Tongue (tissue), 2 donors: ENCODE data around the gene AKAP13. TPM values are rescaled to one million over a fixed set of nuclear protein-coding genes. Genes with fewer than 3 reads are reported as not detected.

Source experiments
- DNase-seq: peaks from one replicate; pipeline ENCODE4 v3.0.0-alpha.2; 2015
- total RNA-seq: library from RNA; depleted of rRNA; stranded (reverse); fragments of >200 nt; gene quantifications from one replicate; pipeline ENCODE4 v1.2.3, GENCODE V29; 2014

Gene AKAP13
- total RNA-seq, 1 donor from 2014 or later, result 192 TPM

DNA sequence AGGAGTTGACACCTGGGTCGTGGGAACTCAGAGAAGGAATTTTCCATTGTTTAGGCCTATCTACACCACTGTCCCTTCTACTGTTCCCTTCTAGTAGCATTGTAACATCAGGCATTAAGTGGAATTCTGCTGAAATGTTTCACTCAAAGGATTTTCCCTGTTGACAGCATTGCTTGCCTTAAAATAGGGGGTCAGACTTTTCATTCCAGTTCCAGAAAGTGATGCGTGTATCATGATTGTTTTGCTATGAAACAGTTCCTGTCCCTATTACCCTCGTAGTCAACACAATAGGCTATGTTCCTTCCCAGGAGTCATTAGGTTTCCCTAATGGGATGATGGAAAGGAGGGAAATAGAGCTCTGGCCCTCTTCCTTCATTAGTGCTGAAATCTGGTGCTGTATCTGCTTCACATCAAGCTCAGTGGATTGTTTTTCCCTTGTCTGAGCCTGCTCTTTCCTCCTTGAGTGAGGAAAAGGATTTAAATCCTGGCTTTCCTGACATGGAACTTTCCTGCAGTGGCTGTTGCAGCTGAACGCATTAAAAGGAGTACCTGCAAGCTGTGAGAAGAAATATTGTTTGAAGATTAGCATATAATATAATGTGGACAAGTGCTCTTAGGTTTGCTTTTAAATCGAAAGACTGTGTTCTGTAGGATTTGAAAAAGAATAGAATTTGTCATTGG is 218.5 kb downstream of the AKAP13 start:
- DNase-seq, result peak; percentile 71

DNA sequence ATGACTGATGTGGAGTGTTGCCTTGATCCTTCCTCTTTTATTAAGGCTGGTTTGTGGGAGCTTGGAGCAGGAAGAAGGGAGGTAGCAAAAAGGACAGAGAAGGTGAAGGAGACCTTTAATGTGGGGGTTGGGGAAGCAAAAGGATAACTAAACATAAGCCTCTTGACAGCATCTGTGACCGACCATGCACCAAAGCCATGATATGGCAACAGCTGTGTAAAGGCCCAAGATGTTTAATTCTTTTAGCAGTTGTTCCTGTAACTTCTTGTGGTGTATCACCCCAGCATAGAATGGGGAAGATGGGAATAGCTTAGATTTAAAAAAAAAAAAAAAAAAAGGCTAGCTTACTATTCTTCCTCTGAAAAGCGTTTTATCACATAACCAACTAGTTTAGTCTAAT is 219.6 kb downstream of the AKAP13 start:
- DNase-seq, result no peak

DNA sequence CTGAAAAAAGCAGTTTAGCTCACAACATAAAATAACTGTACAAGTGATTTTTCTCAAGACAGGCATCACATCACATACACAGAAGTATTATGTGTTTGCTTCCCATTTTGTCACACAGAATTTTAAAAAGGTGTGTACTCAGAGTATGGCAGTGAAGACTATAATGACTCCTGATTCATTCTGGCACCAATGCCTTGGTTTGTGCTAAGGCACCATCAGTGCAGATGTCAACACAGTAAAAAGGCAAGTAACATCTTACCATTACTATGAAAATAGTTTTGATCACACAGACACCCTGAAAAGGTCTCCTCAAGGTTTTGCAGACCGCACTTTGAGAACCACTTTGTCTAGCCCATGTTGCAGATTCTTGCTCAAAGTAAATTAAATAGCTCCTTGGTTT is 222.8 kb downstream of the AKAP13 start:
- DNase-seq, result no peak

DNA sequence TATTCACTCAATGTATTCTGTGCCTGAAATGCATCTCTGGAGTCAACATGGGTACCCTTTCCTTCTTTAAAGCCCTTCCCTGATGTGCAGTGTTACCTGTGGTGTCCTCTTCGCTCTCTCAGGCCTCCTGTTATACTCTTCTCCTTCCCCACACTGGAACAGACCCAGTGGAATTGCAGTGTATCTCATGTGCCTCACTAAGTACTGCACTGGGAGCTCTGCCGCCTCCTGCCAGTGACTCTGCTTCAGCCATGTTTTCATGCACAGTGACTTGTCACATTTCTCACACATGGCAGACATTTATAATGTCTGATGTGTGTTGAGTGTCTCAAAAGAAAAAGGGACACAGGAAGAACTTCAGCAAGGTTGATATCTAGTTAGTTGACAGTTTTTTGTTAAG is 223.3 kb downstream of the AKAP13 start:
- no peak for DNase-seq

DNA sequence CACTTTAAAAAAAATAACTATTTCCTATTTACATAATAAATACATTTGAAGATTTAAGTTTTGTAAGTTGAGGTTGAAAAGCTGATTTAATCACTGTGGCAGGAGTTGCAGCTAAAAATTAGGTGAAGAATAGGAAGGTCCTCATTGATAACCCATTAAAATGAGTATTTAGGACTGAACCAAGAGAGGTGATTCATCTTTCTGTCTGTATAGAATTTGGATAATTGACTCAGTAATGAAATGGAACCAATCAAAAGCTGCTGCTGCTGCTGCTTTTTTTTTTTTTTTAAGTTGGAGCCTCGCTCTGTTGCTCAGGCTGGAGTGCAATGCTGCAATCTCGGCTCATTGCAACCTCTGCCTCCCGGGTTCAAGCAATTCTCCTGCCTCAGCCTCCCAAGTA is 223.8 kb downstream of the AKAP13 start:
- no peak for DNase-seq

DNA sequence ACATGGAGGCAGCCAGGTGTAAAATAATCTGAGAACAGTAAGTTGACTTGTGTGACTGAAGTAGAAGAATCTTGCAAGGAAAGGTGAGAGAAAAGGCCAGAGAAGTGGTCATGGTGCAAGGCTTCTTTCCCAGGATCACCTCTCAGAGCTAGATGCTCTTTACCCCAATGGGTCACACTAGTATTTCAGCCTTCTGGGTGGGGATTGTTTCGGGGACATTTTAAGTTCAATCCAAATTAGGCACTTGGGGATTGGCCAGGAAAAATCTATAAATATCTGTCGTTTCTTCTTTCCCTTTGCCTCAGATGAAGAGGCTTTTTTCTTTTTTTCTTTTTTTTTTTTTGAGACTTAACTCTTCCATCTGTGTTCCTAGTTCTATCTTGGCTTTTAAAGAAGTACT is 226.3 kb downstream of the AKAP13 start:
- no peak for DNase-seq

DNA sequence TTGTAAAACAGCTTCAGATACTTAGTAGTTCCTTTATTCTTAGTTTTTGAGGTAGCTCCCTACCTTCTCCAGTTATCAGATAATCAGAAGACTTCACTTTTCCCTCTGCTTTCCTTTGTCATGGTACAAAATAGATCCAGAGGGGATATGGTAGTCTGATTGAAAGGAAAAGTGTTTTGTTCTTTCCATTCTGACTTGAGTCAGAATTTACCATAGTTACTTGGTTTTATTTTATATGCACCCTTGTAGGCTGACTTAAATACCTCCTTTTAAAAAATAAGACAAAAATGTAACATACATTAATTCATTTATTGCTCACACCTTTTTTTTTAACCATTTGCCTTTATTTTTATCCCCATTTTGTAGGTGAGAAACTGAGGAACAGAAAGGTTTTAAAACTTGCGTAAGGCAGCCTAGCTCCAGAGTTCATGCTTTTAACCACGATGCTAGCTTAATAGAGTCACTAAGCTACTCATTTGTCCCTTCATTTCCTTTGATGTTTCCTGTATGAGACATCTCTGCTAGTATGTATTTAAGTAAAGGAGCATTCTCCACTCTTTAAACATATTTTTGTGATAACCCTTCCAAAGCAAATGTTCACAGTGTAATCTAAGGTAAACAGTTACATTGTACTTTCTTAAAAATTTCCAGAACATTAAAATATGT is 226.9 kb downstream of the AKAP13 start:
- DNase-seq, result no peak

DNA sequence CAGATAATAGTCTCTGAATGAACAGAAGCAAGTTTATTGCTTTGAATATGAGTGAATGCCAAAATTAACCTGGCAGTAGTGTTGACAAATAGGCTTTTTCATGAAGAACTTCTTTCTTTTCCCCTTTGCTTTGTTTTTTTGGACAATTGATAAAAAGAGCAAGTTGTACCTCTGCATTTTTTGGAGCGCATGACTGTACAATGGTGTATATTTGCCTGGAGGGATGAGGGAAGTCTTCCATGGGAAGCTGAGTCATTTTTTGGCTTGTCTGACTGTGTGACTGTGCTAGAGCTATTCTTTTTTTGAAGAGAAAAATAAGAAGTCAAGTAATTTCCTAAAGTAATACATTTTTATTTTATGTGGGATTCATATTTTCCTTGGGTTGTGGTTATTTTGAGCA is 227.4 kb downstream of the AKAP13 start:
- DNase-seq, result peak; percentile 73

DNA sequence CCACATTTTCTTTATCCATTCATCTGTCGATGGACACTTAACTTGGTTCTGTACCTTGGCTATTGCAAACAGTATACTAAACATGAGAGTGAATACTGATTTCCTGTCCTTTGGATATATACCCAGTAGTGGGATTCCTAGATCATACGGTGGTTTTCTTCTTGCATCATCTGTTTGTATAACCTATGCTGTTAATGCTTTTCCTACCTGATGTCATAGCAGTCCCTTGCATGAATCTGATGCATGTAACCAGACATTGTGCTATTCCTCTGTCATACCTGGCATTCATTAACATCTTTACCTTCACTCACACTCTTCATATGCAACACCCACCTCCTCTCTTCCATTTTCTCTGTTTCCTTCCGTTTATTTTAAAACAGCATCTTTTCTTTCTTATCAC is 229.1 kb downstream of the AKAP13 start:
- DNase-seq, result no peak

DNA sequence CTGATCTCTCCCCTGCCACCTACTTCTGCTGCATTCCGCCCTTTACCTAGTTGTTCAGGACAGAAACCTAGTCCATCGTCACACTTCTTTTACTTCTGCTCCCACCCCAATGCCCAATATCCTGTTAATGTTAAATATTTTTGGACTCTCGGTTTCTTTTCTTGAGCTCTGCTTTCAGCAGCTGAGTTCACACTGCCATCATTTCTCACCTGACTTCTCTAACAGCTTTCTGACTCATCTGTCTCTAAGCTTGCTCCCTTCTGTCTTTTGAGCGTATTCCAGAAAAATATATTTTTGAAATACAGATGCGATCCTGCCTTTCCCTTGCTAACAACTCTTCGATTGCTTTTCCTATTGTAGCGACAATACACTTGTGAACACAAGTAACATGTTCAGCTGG is 231.0 kb downstream of the AKAP13 start:
- DNase-seq, result no peak

DNA sequence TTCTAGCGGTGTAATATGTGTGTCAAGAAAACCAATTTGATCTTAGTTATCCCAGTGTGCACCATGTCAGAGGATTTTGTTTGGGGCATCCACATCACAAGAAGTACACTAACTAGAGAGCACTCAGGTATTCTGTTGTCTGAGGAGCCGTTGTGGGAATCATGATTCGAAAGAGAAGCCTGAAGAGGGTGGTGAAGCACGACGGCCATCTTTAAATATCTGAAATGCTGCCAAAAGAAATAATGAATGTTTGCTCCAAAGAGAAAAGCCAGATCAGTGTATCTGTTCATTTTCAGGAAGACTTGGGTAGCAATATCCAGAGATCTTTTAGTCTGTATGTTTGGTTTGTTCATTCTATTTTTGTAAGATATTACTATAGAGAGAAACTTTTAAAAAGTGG is 233.7 kb downstream of the AKAP13 start:
- DNase-seq, result peak; percentile 60

DNA sequence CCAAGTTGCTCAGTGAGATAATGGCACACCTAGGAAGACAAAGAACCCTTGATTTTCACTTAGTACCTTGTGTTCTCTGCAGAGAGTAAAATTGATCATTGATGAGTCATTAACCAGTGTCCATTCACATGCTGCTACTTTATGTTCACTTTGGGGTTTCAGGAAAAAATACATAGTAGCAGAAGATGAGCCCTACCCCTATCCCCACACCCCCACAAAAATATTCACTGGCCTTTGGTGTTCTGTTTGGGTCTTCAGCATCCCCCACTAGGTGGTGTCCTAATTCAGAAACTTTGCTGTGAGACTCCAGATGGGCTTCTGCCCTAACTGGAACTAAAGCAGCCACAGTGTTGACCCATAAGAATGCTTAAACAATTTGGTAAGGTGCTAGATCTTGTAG is 235.5 kb downstream of the AKAP13 start:
- peak; percentile 74 for DNase-seq

DNA sequence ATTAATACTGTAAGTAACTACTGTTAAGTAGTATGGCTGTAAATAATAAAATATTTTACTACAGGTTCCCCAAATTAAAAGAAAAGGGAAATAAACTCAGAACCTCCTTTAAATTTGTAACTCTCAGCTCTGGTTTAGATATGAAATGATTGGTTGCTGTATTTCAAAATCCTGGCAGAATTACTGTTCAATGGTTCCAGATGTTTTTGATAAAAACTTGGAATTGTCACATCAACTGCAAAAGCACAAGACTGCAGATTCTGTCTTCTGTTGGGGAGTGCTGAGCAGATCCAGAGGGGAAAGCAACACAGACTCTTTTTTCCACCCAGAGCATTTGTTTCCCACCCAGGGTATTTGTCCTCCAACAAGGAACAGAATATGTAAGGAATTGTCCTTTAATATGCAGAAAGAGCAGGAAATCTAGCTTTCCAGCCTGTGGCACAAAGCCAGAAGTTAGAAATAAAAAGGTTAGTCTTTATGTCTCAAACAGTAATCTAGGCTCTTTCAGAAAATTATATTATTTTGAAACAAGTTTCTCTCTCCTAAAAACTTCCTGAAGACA is 236.2 kb downstream of the AKAP13 start:
- peak; percentile 77 for DNase-seq

DNA sequence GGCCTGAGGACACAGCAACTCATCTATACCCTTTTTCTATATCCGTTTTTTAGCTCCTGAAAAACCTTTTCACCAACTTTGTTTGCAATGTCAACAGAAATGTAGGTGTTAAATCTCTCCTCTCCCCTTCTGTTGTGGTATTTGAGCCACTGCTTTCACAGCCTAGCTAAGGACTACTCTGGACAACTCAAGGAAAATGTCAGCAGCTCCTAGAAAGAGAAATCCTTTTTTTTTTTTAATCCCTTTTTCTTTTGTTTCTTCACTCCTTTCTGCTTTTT is 237.8 kb downstream of the AKAP13 start:
- peak; percentile 21 for DNase-seq

DNA sequence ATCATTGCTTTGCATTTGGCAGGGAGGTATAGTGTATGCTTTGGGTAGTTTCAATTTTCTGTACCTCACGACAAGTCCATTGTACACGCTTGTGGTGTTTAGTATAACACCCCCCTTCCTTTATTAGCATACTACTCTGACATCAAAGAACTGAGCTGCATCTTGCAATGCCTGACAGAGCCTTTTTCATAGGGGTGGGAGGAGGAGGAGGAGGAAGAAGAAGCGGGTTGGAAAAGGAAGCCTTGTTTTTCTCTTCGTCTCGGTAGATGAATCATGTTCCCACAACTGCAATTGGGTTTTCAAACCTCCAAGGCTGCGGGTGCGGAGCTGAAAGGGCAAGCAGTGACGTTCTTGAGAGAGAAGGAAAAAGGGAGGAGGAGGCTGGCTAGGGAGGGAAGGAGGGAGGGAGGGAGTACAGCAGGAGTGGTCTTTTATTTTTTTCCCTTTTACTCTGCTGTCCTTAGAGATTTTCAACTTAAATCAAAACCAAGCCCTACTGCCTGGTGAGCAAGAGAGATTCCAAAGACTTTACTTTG is 238.6 kb downstream of the AKAP13 start:
- peak; percentile 94 for DNase-seq

DNA sequence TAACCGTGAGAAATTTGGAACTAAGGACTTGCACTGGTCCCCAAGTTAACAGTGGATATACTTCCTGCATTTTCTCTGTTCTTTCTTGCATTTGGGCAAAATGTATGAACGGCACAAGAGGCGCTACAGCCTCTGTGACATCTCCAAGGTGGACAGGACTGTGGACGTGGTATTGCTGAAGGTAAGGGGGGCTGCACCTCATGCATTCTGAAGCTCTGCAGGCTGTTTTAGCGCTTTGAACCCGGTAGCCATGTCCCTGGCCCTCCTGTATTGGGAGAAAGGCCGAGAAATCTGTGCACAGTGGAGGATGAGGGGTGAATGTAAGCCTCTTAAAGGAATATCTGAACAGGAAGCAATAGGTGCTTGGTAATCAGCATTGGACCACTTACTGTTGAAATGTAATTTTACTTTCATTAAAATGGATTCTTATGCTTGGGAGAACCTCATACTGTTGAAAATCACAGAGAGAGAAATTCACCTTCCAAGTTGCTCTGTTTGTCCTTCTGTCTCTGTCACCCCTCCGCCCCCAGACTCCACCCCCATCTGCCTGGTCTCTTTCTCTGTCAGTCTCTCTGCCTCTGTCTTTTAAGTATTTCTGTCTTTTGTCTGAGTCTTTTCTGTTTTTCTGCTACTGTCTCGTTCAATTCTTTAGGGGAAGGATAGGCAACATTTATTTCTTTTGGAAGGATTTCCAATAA is 239.7 kb downstream of the AKAP13 start:
- DNase-seq, result peak; percentile 36

DNA sequence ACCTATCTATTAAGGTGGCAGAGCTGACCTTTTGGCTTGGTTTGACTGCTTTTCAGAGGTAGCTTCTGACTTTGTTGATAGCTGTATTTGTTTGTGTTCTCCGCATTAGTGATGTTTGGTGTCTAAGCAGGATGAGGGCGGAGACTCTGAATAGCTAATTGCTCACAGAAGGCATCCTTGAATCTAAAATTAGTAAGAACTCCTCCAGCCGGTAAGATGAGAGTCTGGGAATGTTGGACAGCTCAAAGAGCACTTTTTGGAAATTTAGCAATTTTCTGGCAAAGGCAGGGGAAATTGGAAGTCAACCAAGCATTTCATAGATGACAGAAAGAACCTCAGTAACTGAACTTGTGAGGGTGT is 240.3 kb downstream of the AKAP13 start:
- DNase-seq, result peak; percentile 88

DNA sequence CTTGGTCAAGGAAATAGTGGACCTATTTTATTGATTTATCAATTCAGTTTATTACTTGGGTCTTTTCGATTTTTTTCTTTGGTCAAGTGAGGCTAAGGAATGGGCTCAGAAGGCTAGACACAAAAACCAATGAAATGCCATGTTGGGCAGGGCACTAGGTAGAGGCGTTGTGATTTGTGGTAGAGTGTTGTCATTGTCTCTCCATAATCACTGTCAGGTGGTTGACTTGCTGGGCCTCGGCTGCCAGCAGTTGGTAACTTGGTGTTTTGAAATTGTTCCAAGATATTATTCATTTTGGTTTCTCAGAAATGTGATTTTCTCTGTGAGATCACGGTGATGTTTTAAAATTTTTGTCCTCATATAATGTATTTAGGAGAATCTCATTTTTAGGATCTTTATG is 240.7 kb downstream of the AKAP13 start:
- DNase-seq, result peak; percentile 43

DNA sequence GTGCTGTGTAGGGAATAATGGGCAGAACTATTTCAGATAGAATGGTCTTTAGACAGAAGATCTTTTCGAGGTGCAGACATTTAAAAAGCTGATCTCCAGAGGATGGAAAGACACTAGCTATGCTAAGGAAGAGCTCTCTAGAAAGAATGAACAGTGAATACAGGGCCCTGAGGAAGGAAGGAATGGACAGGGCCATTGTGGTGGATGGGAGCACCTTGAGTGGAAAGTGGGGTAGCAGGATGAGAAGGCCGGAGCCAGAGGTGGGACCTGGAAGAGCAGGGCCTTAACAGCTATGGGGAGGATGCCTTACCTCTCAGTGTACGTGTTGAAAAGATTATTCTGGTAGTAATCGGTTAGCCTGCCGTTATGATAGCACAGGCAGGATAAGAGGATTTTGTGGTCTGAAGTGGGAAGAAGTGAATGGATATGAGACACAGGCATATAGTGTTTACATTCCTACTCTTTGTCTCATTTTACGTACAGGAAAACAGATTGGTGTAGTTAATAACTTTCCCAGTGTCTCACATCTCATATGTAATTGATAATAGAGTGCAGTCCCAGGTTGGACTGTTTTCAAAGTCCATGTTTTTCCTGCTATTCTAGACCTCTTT is 241.9 kb downstream of the AKAP13 start:
- DNase-seq, result no peak

DNA sequence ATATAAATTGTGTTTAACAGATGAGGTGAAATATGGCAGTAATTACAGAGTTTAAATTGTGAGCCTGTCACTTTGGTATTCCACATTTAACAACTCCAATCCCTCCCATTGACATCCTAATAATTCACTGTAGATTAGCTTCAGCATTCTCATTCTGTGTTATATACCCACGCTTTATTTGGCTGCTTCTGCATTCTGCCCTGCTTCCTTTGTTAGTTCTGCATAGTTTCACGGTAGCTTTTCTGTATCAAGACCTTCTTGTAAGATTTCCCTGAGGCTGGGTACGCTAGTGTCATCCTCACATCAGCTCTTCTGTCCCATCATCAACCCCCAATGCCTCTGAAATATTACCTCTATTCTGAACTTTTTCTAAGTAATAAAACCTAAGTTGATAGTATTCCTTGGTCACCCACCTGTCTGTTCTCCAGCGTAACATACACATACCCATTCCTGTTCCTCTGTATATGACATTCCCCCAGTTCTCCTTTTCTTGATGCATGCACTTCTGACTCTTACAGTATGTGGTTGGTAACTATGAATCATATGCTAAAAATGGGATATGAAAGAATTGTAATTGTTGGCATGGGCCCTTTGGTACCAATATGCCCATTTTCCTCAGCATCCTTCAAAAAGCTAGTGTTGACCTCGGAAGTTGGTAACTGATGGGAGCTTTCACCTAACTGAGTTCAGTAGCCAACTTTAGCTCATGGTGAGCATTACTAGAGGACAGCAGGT is 243.1 kb downstream of the AKAP13 start:
- peak; percentile 40 for DNase-seq

DNA sequence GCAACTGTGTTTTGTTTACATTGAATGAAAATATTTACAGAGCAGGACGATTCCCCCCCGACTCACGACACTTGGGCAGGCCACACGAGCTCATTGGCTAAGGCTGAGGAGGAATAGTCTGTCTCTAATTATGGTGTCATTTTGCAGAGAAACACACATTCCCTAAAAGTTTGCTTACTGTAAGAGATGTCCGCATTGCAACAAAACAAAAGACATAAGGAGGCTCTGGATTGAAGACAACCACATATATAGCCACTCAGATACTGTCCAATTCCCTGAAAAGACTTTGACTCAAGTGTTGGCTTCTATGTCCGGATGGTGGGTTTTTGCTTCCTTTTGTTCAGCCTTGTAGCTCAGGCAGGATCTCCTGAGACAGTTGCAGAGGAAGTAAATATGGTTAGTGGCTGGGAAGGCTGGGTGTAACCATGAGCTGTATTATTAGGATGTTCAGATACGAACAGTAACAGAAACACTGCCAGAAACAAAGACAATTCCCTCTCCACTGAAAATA is 243.9 kb downstream of the AKAP13 start:
- DNase-seq, result peak; percentile 82
